Activated T-cell treated with anti-CD3 and anti-CD28 coated beads for 1 hour (primary cell): ENCODE results near the gene POU6F2.
"Not testable (repeated sequence)": the region's sequence is repeated elsewhere in the genome, so short reads cannot be mapped to it uniquely, and the experiment has no call there.

Experiments used
- DNase-seq: peaks from one replicate; pipeline ENCODE4 v3.0.0-alpha.2; 2020; ENCODE audit warnings: low read depth

Gene POU6F2

GRCh38 chr7:38977685-38978084 is at the start of gene POU6F2:
POU6F2 (plus strand) TSS chr7:38977909; CDS start chr7:38977954, 45 bp downstream.
- no peak for DNase-seq

- no peak for DNase-seq
Observed at GRCh38 chr7:38928506-38928905, 49.2 kb upstream of the POU6F2 start.

- no peak for DNase-seq
Observed at GRCh38 chr7:38929460-38930171, 48.1 kb upstream of the POU6F2 start.

GRCh38 chr7:38932509-38933168 is 45.1 kb upstream of the POU6F2 start:
- DNase-seq, result peak; percentile 9

GRCh38 chr7:38934051-38934450 is 43.7 kb upstream of the POU6F2 start:
- no peak for DNase-seq

GRCh38 chr7:38934536-38934935 is 43.2 kb upstream of the POU6F2 start:
- no peak for DNase-seq

- DNase-seq, result no peak
Observed at GRCh38 chr7:38936641-38937040, 41.1 kb upstream of the POU6F2 start.

GRCh38 chr7:38938001-38938485 is 39.7 kb upstream of the POU6F2 start:
- no peak for DNase-seq

- DNase-seq, result no peak
Observed at GRCh38 chr7:38938589-38938988, 39.1 kb upstream of the POU6F2 start.

GRCh38 chr7:38940774-38941173 is 36.9 kb upstream of the POU6F2 start:
- DNase-seq, result no peak

- DNase-seq, result no peak
Observed at GRCh38 chr7:38942431-38943051, 35.2 kb upstream of the POU6F2 start.

- DNase-seq, result not testable (repeated sequence)
Observed at GRCh38 chr7:38947541-38947940, 30.2 kb upstream of the POU6F2 start.

- DNase-seq, result no peak
Observed at GRCh38 chr7:38950309-38950708, 27.4 kb upstream of the POU6F2 start.

- no peak for DNase-seq
Observed at GRCh38 chr7:38951213-38951612, 26.5 kb upstream of the POU6F2 start.

- no peak for DNase-seq
Observed at GRCh38 chr7:38953227-38953626, 24.5 kb upstream of the POU6F2 start.

- no peak for DNase-seq
Observed at GRCh38 chr7:38953971-38954370, 23.7 kb upstream of the POU6F2 start.

GRCh38 chr7:38955892-38956291 is 21.8 kb upstream of the POU6F2 start:
- no peak for DNase-seq

GRCh38 chr7:38962028-38962427 is 15.7 kb upstream of the POU6F2 start:
- no peak for DNase-seq

GRCh38 chr7:38964921-38965320 is 12.8 kb upstream of the POU6F2 start:
- no peak for DNase-seq

- no peak for DNase-seq
Observed at GRCh38 chr7:38973760-38974159, 3.9 kb upstream of the POU6F2 start.

GRCh38 chr7:38975944-38976392 is 1.7 kb upstream of the POU6F2 start:
- DNase-seq, result no peak

- DNase-seq, result no peak
Observed at GRCh38 chr7:38978491-38978890, 782 bp downstream of the POU6F2 start.

- DNase-seq, result no peak
Observed at GRCh38 chr7:38992203-38992602, 14.5 kb downstream of the POU6F2 start.
